HepG2 (cell line): ENCODE results near the gene VSIG10L2. TPM values are rescaled to one million over a fixed set of nuclear protein-coding genes. Genes with fewer than 3 reads are reported as not detected.
A peak's percentile ranks its signal among the peaks of the same experiment; 100 is the strongest.

Source experiments
- ATAC-seq: fragments of 200-7000 bp; cut with Tn5 transposase; 3 replicates; pipeline ENCODE4 v1.9.1; 2020; ENCODE audit warnings: mild to moderate bottlenecking, moderate library complexity
- BruUV-seq: library from RNA; stranded (reverse); fragments of 400-500 nt; replicated peaks from 2 replicates; lab custom pipeline; 2021; lab: Mats Ljungman, UMichigan
- CTCF ChIA-PET: fragments of 300-600 bp; formaldehyde crosslinking; extraction: SDS; loops from one replicate; lab custom pipeline; 2021; ENCODE audit warnings: low total read pairs, inconsistent platforms, low intra/inter-chr PET ratio; lab: Yijun Ruan, JAX
- POLR2A ChIA-PET: fragments of 350-600 bp; sonication (Branson Sonifier 250); formaldehyde crosslinking; loops from one replicate; lab custom pipeline; 2020; ENCODE audit warnings: antibody characterized with exemption, inconsistent platforms; lab: Yijun Ruan, JAX
- DNase-seq: peaks from one replicate; pipeline ENCODE4 v3.0.0-alpha.2; 2015; ENCODE audit warnings: low spot score
- FAIRE-seq: peaks from 3 replicates; lab custom pipeline; 2011; peaks lifted over from hg19 to GRCh38; lab: Jason Lieb, UNC
- H2AFZ ChIP-seq: one replicate; pipeline ENCODE4 v1.6.1; 2011; ENCODE audit warnings: low read length, inconsistent platforms
- H3K27ac ChIP-seq: fragments of 300-600 bp; 3 replicates; pipeline ENCODE4 v1.8.0; 2011; ENCODE audit warnings: mixed run types, mild to moderate bottlenecking, mixed read lengths, low read length, inconsistent platforms; ENCODE audit not compliant: insufficient read depth; ENCODE audit errors: extremely low read length
- H3K27me3 ChIP-seq, 2 experiments: fragments of 200-600 bp in 1 of 2; 2 replicates in 1 of 2; 3 replicates in 1 of 2; pipeline versions ENCODE4 v1.6.0 to v1.8.0; 2011; ENCODE audit warnings: low read length in 2 of 2, mild to moderate bottlenecking in 2 of 2, moderate library complexity in 2 of 2, inconsistent platforms in 1 of 2; ENCODE audit not compliant: insufficient read depth in 2 of 2, control insufficient read depth in 1 of 2
- H3K36me3 ChIP-seq, 2 experiments: fragments of 200-600 bp in 1 of 2; replicated peaks in 1 of 2; 2 replicates in 1 of 2; 3 replicates in 1 of 2; pipeline versions ENCODE4 v1.5.1 to v1.8.0; 2011; ENCODE audit warnings: low read length in 2 of 2, inconsistent platforms in 1 of 2; ENCODE audit not compliant: insufficient read depth in 2 of 2, control insufficient read depth in 1 of 2
- H3K4me1 ChIP-seq: 2 replicates; pipeline ENCODE4 v1.5.1; 2012; ENCODE audit warnings: low read length, inconsistent platforms; ENCODE audit not compliant: insufficient read depth
- H3K4me2 ChIP-seq: 2 replicates; pipeline ENCODE4 v1.6.0; 2011; ENCODE audit warnings: low read depth, low read length, inconsistent platforms
- H3K4me3 ChIP-seq, 3 experiments: fragments of 200-600 bp in 1 of 3; sonication (generic), shearing (Covaris generic) in 1 of 3; replicated peaks in 1 of 3; 2 replicates each; pipeline ENCODE4 v1.5.1; 2011 to 2016; ENCODE audit warnings: low read length in 3 of 3, inconsistent platforms in 2 of 3, low read depth in 2 of 3, mild to moderate bottlenecking in 2 of 3, control low read depth in 1 of 3, mixed read lengths in 1 of 3; ENCODE audit not compliant: insufficient read depth in 1 of 3
- H3K79me2 ChIP-seq: one replicate; pipeline ENCODE4 v1.6.1; 2011; ENCODE audit warnings: low read length, inconsistent platforms; ENCODE audit not compliant: insufficient read depth
- H3K9ac ChIP-seq: 2 replicates; pipeline ENCODE4 v1.6.0; 2011; ENCODE audit warnings: mild to moderate bottlenecking, low read depth, low read length, inconsistent platforms; ENCODE audit not compliant: insufficient read depth
- H3K9me3 ChIP-seq: 2 replicates; pipeline ENCODE4 v1.5.1; 2012; ENCODE audit warnings: mild to moderate bottlenecking, low read length
- H4K20me1 ChIP-seq: 2 replicates; pipeline ENCODE4 v1.6.0; 2011; ENCODE audit warnings: inconsistent platforms, mild to moderate bottlenecking, low read length, moderate library complexity; ENCODE audit not compliant: insufficient read depth
- FOXJ3 ChIP-seq: sonication (generic); formaldehyde crosslinking; IDR thresholded peaks from 2 replicates; pipeline ENCODE4 v1.4.0; 2020; ENCODE audit warnings: missing genetic modification reagents, mild to moderate bottlenecking, borderline replicate concordance
- MTF1 ChIP-seq: sonication (generic); formaldehyde crosslinking; IDR thresholded peaks from 2 replicates; pipeline ENCODE4 v1.5.0; 2020; ENCODE audit warnings: missing genetic modification reagents
- PBX3 ChIP-seq: sonication (generic); formaldehyde crosslinking; IDR thresholded peaks from 2 replicates; pipeline ENCODE4 v1.8.1; 2023; ENCODE audit warnings: missing genetic modification reagents, inconsistent platforms, borderline replicate concordance
- SIX4 ChIP-seq: sonication (generic); formaldehyde crosslinking; IDR thresholded peaks from 2 replicates; pipeline ENCODE4 v1.4.0; 2020; ENCODE audit warnings: missing genetic modification reagents
- TOPORS ChIP-seq: sonication (generic); formaldehyde crosslinking; IDR thresholded peaks from 2 replicates; pipeline ENCODE4 v1.8.0; 2023; ENCODE audit warnings: mild to moderate bottlenecking, missing genetic modification reagents
- XBP1 ChIP-seq: sonication (generic); formaldehyde crosslinking; IDR thresholded peaks from 2 replicates; pipeline ENCODE4 v1.5.0; 2020; ENCODE audit warnings: missing genetic modification reagents
- ZNF430 ChIP-seq: sonication (generic); formaldehyde crosslinking; IDR thresholded peaks from 2 replicates; pipeline ENCODE4 v1.9.0; 2021; ENCODE audit warnings: mild to moderate bottlenecking, missing genetic modification reagents
- ZNF441 ChIP-seq: sonication (generic); formaldehyde crosslinking; IDR thresholded peaks from 2 replicates; pipeline ENCODE4 v1.7.0; 2021; ENCODE audit warnings: missing genetic modification reagents, borderline replicate concordance
- WGBS: methylation state at CpG from one replicate; pipeline ENCODE4 v1.1.6; 2017; ENCODE audit warnings: low lambda C conversion rate; 5-methylcytosine and 5-hydroxymethylcytosine counted together
- in situ Hi-C: cut with HindIII; loops from 2 replicates; pipeline ENCODE4 v1.10.0; 2017; ENCODE audit warnings: low pct_unique_long_range_greater_than_20kb; ENCODE audit not compliant: extremely low pct_ligation_motif_present
- intact Hi-C: fragments of 100-400 bp; cut with micrococcal nuclease; formaldehyde crosslinking; loops from one replicate; pipeline ENCODE4 v1.10.0; 2022; ENCODE audit not compliant: unreplicated experiment
- polyA plus RNA-seq, 8 experiments: library from polyadenylated mRNA; depleted of rRNA in 3 of 8; stranded (reverse) in 7 of 8; unstranded in 1 of 8; fragments of >200 nt; fragmentation: Illumina TruSeq in 4 of 8; extraction: Trizol in 4 of 8; gene quantifications; 2 replicates each; pipeline versions ENCODE4 v1.2.1 to v1.2.3, GENCODE V29; 2011 to 2016; ENCODE audit warnings: low read depth in 4 of 8, missing spikeins in 1 of 8, mixed read lengths in 1 of 8; ENCODE audit not compliant: insufficient read depth in 1 of 8
- total RNA-seq, 5 experiments: library from RNA; depleted of rRNA; stranded (reverse); fragments of >200 nt; fragmentation: Illumina TruSeq; extraction: Trizol; gene quantifications; 2 replicates each; pipeline ENCODE4 v1.2.3, GENCODE V29; 2016; ENCODE audit warnings: low read depth in 1 of 5
- TF ChIP-seq, protein P1 (sequence below): sonication (generic); formaldehyde crosslinking; IDR thresholded peaks from 2 replicates; pipeline ENCODE4 v1.5.0; 2020; ENCODE audit warnings: missing genetic modification reagents

VSIG10L2 gene
- total and polyA plus RNA-seq, 2 of the 13 experiments (the other 11 are each of a cell fraction or from before 2014, with no cell fraction given): 0.21 TPM; not detected in 1

DNA sequence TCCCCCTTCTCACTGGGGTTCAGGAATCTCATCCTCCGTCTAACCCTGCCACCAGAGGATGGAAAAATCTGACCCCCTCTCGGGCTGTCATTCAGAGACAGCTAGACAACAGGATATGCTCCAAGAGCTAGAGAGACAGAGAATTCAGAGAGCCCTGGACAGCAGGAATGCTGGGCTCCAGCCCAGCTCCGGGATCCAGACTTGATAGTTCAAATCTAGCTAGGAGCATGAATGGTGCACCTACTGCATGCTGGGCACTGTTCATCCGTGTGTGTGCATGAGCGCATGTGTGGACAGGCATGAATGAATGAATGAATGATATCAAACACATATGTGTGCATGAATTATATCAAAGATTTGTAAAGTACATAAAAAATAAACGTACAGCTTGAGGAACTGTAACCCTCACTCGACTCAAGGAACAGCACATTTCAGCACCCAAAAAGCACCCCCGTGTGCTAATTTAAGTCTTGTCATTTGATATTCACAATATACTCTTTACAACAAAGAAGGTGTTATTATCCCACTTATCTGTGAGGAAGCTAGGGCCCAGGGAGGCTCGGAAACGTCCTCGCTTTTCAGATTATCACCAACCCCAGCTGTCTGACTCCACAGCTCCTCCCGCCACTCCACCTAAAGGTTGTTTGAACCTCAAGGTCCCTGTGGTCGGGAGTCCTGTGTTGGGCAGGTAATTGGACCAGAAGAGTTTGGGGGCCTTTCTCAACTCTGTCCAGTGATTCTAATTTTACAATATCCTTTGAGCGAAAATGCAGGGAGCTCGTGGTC, 640 bp upstream of the VSIG10L2 start:
- Histone ChIP-seq H3K27ac (no peak overlapping the region), H3K4me1 (peaks cover 68% of the 10 kb centered on the region), H3K27me3 (peaks cover 0 to 3% of the 10 kb centered on the region in 2 experiments; a peak in 1 of 5 replicates), H3K36me3 (no peaks in the 10 kb centered on the region), H3K4me2 (peak overlapping the region; percentile 56), H3K4me3 (peak overlapping the region in 1 of 3 experiments; percentile 41; a peak in 1 of 6 replicates), H3K79me2 (no peaks in the 10 kb centered on the region), H3K9ac (no peak overlapping the region), H2AFZ (no peak overlapping the region)
- ATAC-seq (no peak), DNase-seq (no peak)
- 28% methylated on average over 14 of the region's 15 CpGs for WGBS
- ChIA-PET CTCF (no interaction called here), POLR2A (interaction anchor here (1.4 kb wide), 1 partner anchor 242 kb away, joined by 4 read pairs; no protein-coding TSS in a partner anchor)
- no TSS peak for BruUV-seq
- intact Hi-C loops: no loop called here
- TF ChIP-seq PBX3 (CRISPR knock-in tag) (no peak), XBP1 (no peak), TOPORS (CRISPR knock-in tag) (no peak), MTF1 (CRISPR knock-in tag) (no peak), ZNF430 (no peak), SIX4 (no peak), ZNF441 (CRISPR knock-in tag) (no peak), FOXJ3 (no peak)
- TF ChIP-seq, protein P1, sequence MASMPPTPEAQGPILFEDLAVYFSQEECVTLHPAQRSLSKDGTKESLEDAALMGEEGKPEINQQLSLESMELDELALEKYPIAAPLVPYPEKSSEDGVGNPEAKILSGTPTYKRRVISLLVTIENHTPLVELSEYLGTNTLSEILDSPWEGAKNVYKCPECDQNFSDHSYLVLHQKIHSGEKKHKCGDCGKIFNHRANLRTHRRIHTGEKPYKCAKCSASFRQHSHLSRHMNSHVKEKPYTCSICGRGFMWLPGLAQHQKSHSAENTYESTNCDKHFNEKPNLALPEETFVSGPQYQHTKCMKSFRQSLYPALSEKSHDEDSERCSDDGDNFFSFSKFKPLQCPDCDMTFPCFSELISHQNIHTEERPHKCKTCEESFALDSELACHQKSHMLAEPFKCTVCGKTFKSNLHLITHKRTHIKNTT (CRISPR knock-in tag): no peak
- TF ChIP-seq, all 625 proteins: peak for 0
- in situ Hi-C loops: no loop called here
- Histone ChIP-seq H4K20me1 (no peaks in the 10 kb centered on the region), H3K9me3 (no peaks in the 10 kb centered on the region)
- no peak for FAIRE-seq
